Peyer's patch (tissue), 4 donors: ENCODE results near the gene OCLN. TPM values are rescaled to one million over a fixed set of nuclear protein-coding genes. Genes with fewer than 3 reads are reported as not detected.

ENCODE experiments used
- DNase-seq, 3 donors: peaks; one replicate each; pipeline ENCODE4 v3.0.0-alpha.2; 2017 to 2019
- H3K27ac ChIP-seq, 4 donors: fragments of 200-600 bp; sonication (generic); one replicate each; pipeline ENCODE4 v1.5.1; 2016 to 2019
- H3K27me3 ChIP-seq, 2 donors: fragments of 200-600 bp; sonication (generic); one replicate each; pipeline ENCODE4 v1.5.1; 2019
- H3K36me3 ChIP-seq, 3 donors: fragments of 200-600 bp; sonication (generic); one replicate each; pipeline ENCODE4 v1.5.1; 2016 to 2019
- H3K4me1 ChIP-seq, 4 donors: fragments of 200-600 bp; sonication (generic); one replicate each; pipeline ENCODE4 v1.5.1; 2016 to 2019
- H3K4me3 ChIP-seq, 4 donors: fragments of 200-600 bp; sonication (generic); 1 replicate in 3 of 4; 2 replicates in 1 of 4; pipeline ENCODE4 v1.5.1; 2016 to 2019; ENCODE audit warnings: mild to moderate bottlenecking in 1 of 4
- H3K9me3 ChIP-seq, 4 donors: fragments of 200-600 bp; sonication (generic); one replicate each; pipeline ENCODE4 v1.5.1; 2016 to 2019; ENCODE audit warnings: mild to moderate bottlenecking in 1 of 4
- POLR2A ChIP-seq, 2 donors: fragments of 450-650 bp; IDR thresholded peaks; one replicate each; pipeline ENCODE4 v1.5.1; 2017; ENCODE audit warnings: antibody characterized with exemption in 2 of 2, mild to moderate bottlenecking in 2 of 2, moderate library complexity in 2 of 2
- total RNA-seq, 4 donors: library from RNA; depleted of rRNA; stranded (reverse); fragments of >200 nt; gene quantifications; one replicate each; pipeline ENCODE4 v1.1.0, GENCODE V29; 2016
- TF ChIP-seq, protein P1 (sequence below), 6 experiments: fragments of 450-650 bp in 4 of 6; fragments of 200-600 bp in 2 of 6; sonication (generic) in 1 of 6; IDR thresholded peaks; one replicate each; pipeline ENCODE4 v1.5.1; 2017 to 2019; ENCODE audit warnings: antibody characterized with exemption in 6 of 6, mild to moderate bottlenecking in 3 of 6, moderate library complexity in 1 of 6

The OCLN gene
- total RNA-seq, 4 donors from 2014 or later, result 64.7 to 103 (median 76.7) TPM

DNA sequence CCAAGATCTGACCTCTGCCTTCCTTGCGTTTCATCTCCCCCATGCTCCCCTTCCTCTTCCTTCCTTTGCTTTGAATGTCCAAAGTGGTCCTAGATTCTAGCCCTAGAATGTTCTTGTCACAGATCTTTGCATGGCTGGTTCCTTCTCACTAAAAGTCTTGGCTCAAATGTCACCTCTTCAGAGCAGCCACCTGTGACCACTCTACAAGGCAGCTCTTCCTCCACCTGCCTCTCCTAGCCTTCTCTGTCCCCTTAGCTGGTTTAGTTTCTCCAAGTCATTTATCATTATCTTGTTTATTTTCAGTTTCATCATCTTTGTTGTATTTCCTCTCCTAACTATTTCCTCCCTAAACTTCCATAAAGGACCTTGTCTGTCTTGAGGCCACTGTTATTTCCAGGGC lies 7.1 kb upstream of the OCLN start:
- no peak overlapping the region for H3K27ac ChIP-seq
- TF ChIP-seq, protein P1, sequence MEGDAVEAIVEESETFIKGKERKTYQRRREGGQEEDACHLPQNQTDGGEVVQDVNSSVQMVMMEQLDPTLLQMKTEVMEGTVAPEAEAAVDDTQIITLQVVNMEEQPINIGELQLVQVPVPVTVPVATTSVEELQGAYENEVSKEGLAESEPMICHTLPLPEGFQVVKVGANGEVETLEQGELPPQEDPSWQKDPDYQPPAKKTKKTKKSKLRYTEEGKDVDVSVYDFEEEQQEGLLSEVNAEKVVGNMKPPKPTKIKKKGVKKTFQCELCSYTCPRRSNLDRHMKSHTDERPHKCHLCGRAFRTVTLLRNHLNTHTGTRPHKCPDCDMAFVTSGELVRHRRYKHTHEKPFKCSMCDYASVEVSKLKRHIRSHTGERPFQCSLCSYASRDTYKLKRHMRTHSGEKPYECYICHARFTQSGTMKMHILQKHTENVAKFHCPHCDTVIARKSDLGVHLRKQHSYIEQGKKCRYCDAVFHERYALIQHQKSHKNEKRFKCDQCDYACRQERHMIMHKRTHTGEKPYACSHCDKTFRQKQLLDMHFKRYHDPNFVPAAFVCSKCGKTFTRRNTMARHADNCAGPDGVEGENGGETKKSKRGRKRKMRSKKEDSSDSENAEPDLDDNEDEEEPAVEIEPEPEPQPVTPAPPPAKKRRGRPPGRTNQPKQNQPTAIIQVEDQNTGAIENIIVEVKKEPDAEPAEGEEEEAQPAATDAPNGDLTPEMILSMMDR (IDR thresholded peaks at IDR 0.05), result no peak
- no peak for TF ChIP-seq POLR2A (IDR thresholded peaks at IDR 0.05)
- H3K4me3 ChIP-seq, result no peak overlapping the region
- H3K4me1 ChIP-seq, result no peaks in the 10 kb centered on the region
- H3K36me3 ChIP-seq, result no peaks in the 10 kb centered on the region
- H3K9me3 ChIP-seq, result no peaks in the 10 kb centered on the region
- DNase-seq, result no peak
- no peaks in the 10 kb centered on the region for H3K27me3 ChIP-seq

DNA sequence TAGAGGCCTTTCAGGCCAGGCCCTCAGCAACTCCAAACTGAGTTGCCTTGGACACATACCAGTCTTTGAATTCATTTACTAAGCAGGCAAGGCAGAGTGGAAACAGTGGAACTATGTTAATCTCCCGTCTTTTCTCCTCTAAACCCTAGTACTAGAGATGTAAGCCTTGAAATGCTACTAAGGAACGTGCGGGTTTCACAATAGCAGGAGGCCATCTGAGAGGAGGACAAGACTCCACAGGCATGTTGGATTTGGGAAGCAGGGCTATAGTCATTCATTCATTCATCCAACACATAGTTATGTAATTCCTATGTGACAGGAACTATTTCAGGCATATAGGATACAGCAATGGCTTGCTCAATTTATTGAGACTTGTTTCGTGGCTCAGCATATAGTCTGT lies 3.3 kb upstream of the OCLN start:
- Histone ChIP-seq H3K27me3 (peaks cover 0 to 8% of the 10 kb centered on the region in 2 donors), H3K9me3 (no peaks in the 10 kb centered on the region), H3K36me3 (no peaks in the 10 kb centered on the region), H3K4me1 (peaks cover 0 to 12% (median 0%) of the 10 kb centered on the region in 4 donors), H3K27ac (no peak overlapping the region), H3K4me3 (no peak overlapping the region)
- TF ChIP-seq, protein P1 (IDR thresholded peaks at IDR 0.05), result no peak
- no peak for TF ChIP-seq POLR2A (IDR thresholded peaks at IDR 0.05)
- no peak for DNase-seq

- H3K4me1 ChIP-seq, result peaks cover 0 to 12% (median 4%) of the 10 kb centered on the region in 4 donors
- peaks cover 0 to 8% of the 10 kb centered on the region in 2 donors for H3K27me3 ChIP-seq
- no peak overlapping the region for H3K27ac ChIP-seq
- DNase-seq, result no peak
- TF ChIP-seq, protein P1 (IDR thresholded peaks at IDR 0.05), result no peak
- no peak for TF ChIP-seq POLR2A (IDR thresholded peaks at IDR 0.05)
- H3K36me3 ChIP-seq, result no peaks in the 10 kb centered on the region
- no peak overlapping the region for H3K4me3 ChIP-seq
- H3K9me3 ChIP-seq, result no peaks in the 10 kb centered on the region
Measured at GRCh38 chr5:69491027-69491426, 1.6 kb upstream of the OCLN start.

DNA sequence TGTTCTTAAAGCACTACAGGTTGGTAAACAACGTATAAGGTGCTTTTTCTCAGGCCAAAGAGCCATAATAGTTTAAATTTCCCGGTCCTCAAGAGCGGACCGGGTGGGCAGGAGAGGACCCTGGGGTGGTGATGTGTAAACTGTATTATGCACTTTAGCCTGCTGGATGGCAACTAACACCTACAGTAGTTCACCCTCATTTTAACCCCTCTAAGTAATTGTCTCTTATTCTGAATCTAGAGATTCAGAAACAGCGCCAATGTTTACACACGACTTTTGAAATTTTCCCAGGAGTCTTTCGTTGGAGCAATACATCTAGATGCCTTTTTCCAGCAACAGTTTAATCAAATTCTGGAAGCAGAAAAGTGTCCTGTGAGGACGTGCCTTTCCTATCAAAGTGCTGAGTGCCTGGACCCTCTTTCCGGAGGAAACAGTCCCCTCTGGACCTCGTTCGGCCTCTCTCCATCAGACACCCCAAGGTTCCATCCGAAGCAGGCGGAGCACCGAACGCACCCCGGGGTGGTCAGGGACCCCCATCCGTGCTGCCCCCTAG lies 676 bp upstream of the OCLN start:
- Histone ChIP-seq H3K36me3 (no peaks in the 10 kb centered on the region), H3K4me1 (peaks cover 0 to 12% (median 4%) of the 10 kb centered on the region in 4 donors), H3K27ac (peak overlapping the region in 3 of 4 donors; percentile 78 to 99 (median 95)), H3K27me3 (peaks cover 0 to 8% of the 10 kb centered on the region in 2 donors), H3K4me3 (peak overlapping the region; percentile 35 to 94 (median 73)), H3K9me3 (no peaks in the 10 kb centered on the region)
- TF ChIP-seq, protein P1 (IDR thresholded peaks at IDR 0.05), result no peak
- TF ChIP-seq POLR2A (IDR thresholded peaks at IDR 0.05), result no peak
- DNase-seq, result no peak

- H3K27me3 ChIP-seq, result peaks cover 0 to 8% of the 10 kb centered on the region in 2 donors
- TF ChIP-seq, protein P1 (IDR thresholded peaks at IDR 0.05), result no peak
- TF ChIP-seq POLR2A (IDR thresholded peaks at IDR 0.05), result no peak
- peak overlapping the region; percentile 22 to 99 (median 86) for H3K27ac ChIP-seq
- no peaks in the 10 kb centered on the region for H3K36me3 ChIP-seq
- peaks cover 0 to 12% (median 4%) of the 10 kb centered on the region in 4 donors for H3K4me1 ChIP-seq
- DNase-seq, result peak in 1 of 3 donors; percentile 50
- H3K9me3 ChIP-seq, result no peaks in the 10 kb centered on the region
- H3K4me3 ChIP-seq, result peak overlapping the region; percentile 35 to 94 (median 73)
Measured at GRCh38 chr5:69492923-69493395, 369 bp downstream of the OCLN start.
